ENCODE results near the gene B3GALNT2.

- TF ChIP-seq CTCF (IDR thresholded peaks at IDR 0.05) (no peak), POLR2A (IDR thresholded peaks at IDR 0.05) (no peak)
Observed at GRCh38 chr1:235552146-235552716, 48.0 kb upstream of the B3GALNT2 start.
